ENCODE data around the gene OR5M11.
"Not testable (repeated sequence)": the region's sequence is repeated elsewhere in the genome, so short reads cannot be mapped to it uniquely, and the experiment has no call there.

OR5M11 gene

DNA sequence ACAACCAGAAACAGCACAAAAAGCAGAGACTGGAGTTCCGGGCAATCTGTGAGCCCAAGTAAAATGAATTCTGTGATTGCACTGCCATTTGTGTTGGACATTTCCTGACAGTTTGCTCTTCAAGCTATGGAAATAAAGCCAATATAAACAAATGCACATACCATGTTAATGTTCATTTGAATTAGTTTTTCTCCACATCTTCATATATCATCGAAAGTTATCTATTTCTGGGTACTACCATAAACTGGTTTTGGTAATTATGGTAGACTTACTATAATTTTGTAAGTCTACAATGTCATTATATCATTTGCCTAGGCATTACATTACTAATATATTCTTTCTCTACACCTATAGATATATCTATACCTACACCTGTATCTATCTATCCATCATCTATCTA lies at the start of gene OR5M11:
Gene OR5M11 (minus strand): TSS at position 101 of the 400 bp plus-strand sequence. CDS start 0 bp downstream, at position 101.
- Mint-ChIP-seq H3K4me1 (ENCODE audit: low read depth) (no peaks in the 10 kb centered on the region), H3K36me3 (ENCODE audit: low read depth) (no peaks in the 10 kb centered on the region), H3K4me3 (no peak within 1 kb of the TSS), H3K27ac (no peak within 1 kb of the TSS), H3K9me3 (peaks cover 29% of the 10 kb centered on the region), H3K27me3 (no peaks in the 10 kb centered on the region)

DNA sequence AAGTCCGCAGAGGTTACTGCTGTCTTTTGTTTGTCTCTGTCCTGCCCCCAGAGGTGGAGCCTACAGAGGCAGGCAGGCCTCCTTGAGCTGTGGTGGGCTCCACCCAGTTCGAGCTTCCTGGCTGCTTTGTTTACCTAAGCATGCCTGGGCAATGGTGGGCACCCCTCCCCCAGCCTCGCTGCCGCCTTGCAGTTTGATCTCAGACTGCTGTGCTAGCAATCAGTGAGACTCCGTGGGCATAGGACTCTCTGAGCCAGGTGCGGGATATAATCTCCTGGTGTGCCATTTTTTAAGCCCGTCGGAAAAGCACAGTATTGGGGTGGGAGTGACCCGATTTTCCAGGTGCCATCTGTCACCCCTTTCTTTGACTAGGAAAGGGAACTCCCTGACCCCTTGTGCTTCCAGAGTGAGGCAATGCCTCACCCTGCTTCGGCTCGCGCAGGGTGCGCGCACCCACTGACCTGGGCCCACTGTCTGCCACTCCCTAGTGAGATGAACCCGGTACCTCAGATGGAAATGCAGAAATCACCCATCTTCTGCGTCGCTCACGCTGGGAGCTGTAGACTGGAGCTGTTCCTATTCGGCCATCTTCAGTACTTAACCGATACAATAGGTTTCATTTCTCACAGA lies 49.1 kb upstream of the OR5M11 start:
- H3K36me3 Mint-ChIP-seq (ENCODE audit: low read depth); H3K4me3 Mint-ChIP-seq: not testable (repeated sequence)

DNA sequence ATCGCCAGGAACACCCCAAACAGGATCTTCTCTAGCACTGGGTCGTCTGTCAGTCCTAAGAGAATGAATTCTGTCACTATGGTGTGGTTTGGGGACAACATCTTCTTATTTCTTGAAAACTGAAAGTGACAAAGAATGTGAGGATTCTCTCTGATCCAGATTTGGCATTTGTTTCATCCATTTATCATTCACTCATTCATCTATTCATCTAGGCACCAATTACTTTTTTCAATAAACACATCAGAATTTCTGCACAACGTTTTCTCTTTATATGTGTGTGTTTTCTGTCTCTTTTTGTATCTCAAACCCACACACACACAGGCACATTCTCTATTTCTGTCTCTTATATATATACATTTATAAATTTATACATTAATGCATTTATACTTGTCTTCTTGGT lies 34.6 kb upstream of the OR5M11 start, which contains the start of gene OR5M10:
Gene OR5M10 (minus strand): TSS at position 101 of the 400 bp plus-strand sequence. CDS start 0 bp downstream, at position 101.
- H3K27ac Mint-ChIP-seq, result no peak within 1 kb of the TSS
- H3K36me3 Mint-ChIP-seq (ENCODE audit: low read depth), result no peaks in the 10 kb centered on the region
- H3K9me3 Mint-ChIP-seq, result peaks cover 7% of the 10 kb centered on the region
- no peaks in the 10 kb centered on the region for H3K27me3 Mint-ChIP-seq
- no peak within 1 kb of the TSS for H3K4me3 Mint-ChIP-seq
- H3K4me1 Mint-ChIP-seq (ENCODE audit: low read depth), result no peaks in the 10 kb centered on the region

More for the DNA sequence above, 49.1 kb upstream of the OR5M11 start:
- H3K4me1 Mint-ChIP-seq (ENCODE audit: low read depth); H3K9me3 Mint-ChIP-seq; H3K27ac Mint-ChIP-seq; H3K27me3 Mint-ChIP-seq: not testable (repeated sequence)

DNA sequence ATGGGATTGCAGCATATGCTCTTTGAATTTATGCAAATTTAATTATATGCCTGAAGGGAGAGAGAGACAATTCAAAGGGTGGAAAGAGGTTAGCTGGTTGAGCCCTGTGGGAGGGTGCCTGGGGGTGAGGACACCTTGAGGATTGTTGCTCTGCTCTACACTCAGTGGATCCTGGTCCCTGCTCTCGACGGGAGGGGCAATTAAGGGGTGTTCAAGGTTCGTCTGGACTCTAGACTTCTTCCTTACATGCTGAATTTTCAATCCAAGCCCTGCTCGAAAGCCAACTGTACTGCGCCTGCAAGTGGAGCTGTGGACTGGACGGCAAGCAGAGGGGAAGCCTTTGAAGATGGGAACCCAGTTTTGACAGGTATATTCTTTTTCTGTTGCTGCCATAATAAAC lies 15.5 kb upstream of the OR5M11 start:
- Mint-ChIP-seq H3K27ac (no peak overlapping the region), H3K4me3 (no peak overlapping the region), H3K27me3 (no peaks in the 10 kb centered on the region), H3K36me3 (ENCODE audit: low read depth) (no peaks in the 10 kb centered on the region), H3K9me3 (peaks cover 24% of the 10 kb centered on the region), H3K4me1 (ENCODE audit: low read depth) (no peaks in the 10 kb centered on the region)

DNA sequence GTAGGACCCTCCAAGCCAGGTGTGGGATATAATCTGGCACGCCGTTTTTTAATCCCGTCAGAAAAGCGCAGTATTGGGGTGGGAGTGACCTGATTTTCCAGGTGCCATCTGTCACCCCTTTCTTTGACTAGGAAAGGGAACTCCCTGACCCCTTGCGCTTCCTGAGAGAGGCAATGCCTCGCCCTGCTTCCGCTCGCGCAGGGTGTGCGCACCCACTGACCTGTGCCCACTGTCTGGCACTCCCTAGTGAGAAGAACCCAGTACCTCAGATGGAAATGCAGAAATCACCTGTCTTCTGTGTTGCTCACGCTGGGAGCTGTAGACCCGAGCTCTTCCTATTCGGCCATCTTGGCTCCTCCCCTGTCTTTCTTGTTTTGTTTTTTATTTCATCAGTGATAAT lies 11.6 kb upstream of the OR5M11 start:
- H3K36me3 Mint-ChIP-seq (ENCODE audit: low read depth); H3K4me3 Mint-ChIP-seq; H3K27me3 Mint-ChIP-seq; H3K27ac Mint-ChIP-seq; H3K4me1 Mint-ChIP-seq (ENCODE audit: low read depth): not testable (repeated sequence)
- peaks cover 13% of the 10 kb centered on the region for H3K9me3 Mint-ChIP-seq

DNA sequence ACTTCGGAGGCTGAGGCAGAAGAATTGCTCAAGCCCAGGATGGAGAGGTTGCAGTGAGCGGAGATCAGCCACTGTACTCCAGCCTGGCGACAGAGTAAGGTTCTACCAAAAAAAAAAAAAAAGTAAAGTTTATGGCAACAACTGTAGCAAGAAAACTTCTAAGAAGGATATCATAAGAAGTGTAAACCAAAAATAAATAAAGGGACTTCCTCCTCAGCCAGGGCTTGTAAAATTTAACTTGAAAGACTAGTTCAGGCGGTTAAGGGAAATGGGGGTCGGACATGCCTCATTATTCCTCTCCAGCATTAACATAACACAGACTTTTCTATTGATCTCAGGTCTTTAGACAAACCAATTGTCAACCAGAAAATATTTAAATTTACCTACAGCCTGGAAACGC lies 2.5 kb upstream of the OR5M11 start:
- Mint-ChIP-seq H3K4me1 (ENCODE audit: low read depth) (no peaks in the 10 kb centered on the region), H3K9me3 (peaks cover 26% of the 10 kb centered on the region), H3K4me3 (no peak overlapping the region), H3K36me3 (ENCODE audit: low read depth) (no peaks in the 10 kb centered on the region), H3K27ac (no peak overlapping the region), H3K27me3 (no peaks in the 10 kb centered on the region)

DNA sequence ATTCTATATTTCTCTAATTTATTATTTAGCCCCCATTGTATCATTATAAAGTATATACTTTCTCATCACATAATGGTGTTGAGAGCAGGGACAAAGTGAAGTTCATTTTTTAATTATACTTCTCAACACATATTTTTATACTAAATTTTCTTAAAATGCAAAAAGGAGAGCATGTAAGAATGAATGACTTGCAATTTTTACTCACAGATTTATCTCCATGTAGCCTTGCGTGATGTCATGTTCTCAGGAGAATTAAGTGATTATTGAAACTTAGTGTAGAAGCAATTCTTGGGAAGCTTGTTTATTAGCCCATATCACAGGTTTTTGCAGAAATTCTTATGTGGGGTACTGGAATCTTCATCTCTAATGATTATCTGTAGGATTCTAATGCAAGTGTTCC lies 682 bp upstream of the OR5M11 start:
- Mint-ChIP-seq H3K27ac (no peak overlapping the region), H3K36me3 (ENCODE audit: low read depth) (no peaks in the 10 kb centered on the region), H3K4me3 (no peak overlapping the region), H3K27me3 (no peaks in the 10 kb centered on the region), H3K9me3 (peaks cover 29% of the 10 kb centered on the region), H3K4me1 (ENCODE audit: low read depth) (no peaks in the 10 kb centered on the region)

DNA sequence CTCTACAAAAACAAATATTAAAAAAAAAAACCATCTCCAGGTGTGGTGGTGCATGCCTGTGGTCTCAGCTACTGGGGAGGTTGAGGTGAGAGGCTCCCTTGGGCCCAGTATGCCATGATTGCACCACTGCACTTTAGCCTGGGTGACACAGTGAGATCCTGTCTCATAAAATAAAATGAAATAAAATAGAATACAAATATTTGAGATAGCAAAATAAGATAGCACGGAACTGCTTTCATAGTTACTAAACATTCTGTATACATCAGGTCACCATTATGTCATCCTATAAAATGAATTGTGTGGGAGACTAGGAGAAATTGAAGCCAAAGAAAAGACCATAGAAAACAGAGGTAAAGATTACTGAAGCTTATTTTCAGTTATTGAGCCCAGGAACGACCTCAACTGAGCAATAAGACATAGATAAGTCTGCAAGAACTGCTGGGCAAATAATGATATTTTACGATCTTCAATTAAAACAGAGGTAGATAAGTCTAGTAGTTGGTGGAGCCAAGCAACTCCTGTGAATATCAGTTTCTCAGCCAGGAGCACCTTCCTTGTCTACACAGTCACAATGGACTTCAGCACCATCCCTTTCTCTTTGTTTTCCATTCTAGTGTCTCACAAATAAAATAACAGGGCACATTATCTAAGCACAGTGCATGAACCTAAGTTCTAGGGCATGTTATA lies 9.9 kb downstream of the OR5M11 start:
- H3K27me3 Mint-ChIP-seq, result no peaks in the 10 kb centered on the region
- H3K4me3 Mint-ChIP-seq, result no peak overlapping the region
- H3K36me3 Mint-ChIP-seq (ENCODE audit: low read depth), result no peaks in the 10 kb centered on the region
- H3K27ac Mint-ChIP-seq, result no peak overlapping the region
- peaks cover 7% of the 10 kb centered on the region for H3K9me3 Mint-ChIP-seq
- no peaks in the 10 kb centered on the region for H3K4me1 Mint-ChIP-seq (ENCODE audit: low read depth)

DNA sequence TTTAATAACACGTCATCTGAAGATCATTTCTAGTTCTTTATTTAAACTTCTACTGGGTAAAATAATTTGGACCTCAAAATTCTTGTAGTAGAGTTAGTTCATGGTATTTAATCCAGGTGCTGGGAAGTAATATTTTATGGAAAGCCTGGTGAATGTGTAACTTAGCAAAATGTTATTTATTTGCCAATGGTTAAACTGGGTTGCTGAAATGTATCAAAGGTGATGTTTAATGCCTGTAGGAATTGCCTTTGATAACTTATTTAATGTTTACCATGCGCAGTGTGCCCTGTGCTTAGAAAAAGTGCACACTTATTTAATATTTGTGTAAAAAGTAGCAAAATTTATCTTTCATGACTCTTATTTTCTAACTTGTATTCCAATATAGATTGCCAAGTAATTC lies 11.2 kb downstream of the OR5M11 start:
- no peak overlapping the region for H3K27ac Mint-ChIP-seq
- no peaks in the 10 kb centered on the region for H3K27me3 Mint-ChIP-seq
- peaks cover 7% of the 10 kb centered on the region for H3K9me3 Mint-ChIP-seq
- H3K4me3 Mint-ChIP-seq, result no peak overlapping the region
- no peaks in the 10 kb centered on the region for H3K36me3 Mint-ChIP-seq (ENCODE audit: low read depth)
- no peaks in the 10 kb centered on the region for H3K4me1 Mint-ChIP-seq (ENCODE audit: low read depth)

DNA sequence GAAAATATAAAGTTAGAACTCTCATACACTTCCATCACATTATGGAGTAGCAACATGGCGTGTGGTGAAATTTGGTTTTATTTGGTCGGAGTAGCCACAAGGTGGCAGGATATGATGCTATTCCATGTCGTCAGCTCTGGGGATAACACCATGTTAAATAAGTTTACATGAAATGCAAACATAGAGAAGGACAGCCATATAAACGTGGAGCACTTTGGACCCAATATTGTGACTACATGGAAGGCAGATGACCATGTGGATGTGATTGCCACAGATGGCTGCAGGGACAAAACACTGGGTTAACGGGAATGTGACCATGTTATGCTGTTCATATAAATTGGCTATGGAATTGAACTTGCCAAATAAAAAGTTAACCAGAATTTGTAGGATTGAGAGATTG lies 21.0 kb downstream of the OR5M11 start:
- H3K4me1 Mint-ChIP-seq (ENCODE audit: low read depth), result no peaks in the 10 kb centered on the region
- H3K36me3 Mint-ChIP-seq (ENCODE audit: low read depth), result no peaks in the 10 kb centered on the region
- no peak overlapping the region for H3K4me3 Mint-ChIP-seq
- H3K27ac Mint-ChIP-seq, result no peak overlapping the region
- H3K27me3 Mint-ChIP-seq, result no peaks in the 10 kb centered on the region
- H3K9me3 Mint-ChIP-seq, result peaks cover 11% of the 10 kb centered on the region

DNA sequence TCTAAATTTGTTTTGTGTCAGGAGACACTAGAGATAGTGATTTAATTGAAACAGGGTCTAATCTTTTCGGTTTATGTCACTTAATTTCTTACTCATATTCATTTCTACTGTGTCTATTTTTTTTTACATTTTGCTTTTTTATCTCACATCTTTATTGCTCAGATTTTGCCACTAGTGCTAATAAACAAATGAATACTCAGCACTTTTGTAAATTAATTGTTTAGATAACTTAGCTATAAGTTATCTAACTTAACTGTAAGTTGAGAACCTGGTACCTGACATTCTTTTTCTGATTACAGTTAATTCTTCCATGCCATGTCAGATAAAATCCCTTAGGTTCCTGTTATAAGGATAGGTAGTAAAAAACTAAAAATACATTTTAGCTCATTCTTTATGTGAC lies 29.8 kb downstream of the OR5M11 start:
- Mint-ChIP-seq H3K27ac (no peak overlapping the region), H3K4me3 (no peak overlapping the region), H3K27me3 (no peaks in the 10 kb centered on the region), H3K4me1 (ENCODE audit: low read depth) (no peaks in the 10 kb centered on the region), H3K9me3 (peaks cover 8% of the 10 kb centered on the region), H3K36me3 (ENCODE audit: low read depth) (no peaks in the 10 kb centered on the region)

DNA sequence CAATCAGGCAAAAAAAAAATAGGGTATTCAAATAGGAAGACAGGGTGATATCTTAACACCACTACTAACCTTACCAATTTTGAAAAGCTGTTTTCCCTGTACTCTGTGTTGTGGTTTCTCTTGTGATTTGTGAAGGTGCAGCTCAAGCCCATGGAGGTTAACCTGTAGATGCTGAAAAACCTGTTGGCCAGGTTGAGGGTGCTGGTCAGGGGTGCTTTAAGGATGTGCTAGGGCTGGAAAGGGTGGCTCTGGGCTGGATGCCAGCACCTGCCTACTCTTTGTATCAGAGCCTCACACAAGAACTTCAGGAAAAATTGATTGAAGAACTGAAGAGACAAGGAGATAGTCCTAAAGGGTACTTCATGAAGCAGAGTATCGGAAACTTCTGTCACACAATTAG lies 33.6 kb downstream of the OR5M11 start:
- Mint-ChIP-seq H3K27ac (no peak overlapping the region), H3K27me3 (no peaks in the 10 kb centered on the region), H3K9me3 (peaks cover 5% of the 10 kb centered on the region)

DNA sequence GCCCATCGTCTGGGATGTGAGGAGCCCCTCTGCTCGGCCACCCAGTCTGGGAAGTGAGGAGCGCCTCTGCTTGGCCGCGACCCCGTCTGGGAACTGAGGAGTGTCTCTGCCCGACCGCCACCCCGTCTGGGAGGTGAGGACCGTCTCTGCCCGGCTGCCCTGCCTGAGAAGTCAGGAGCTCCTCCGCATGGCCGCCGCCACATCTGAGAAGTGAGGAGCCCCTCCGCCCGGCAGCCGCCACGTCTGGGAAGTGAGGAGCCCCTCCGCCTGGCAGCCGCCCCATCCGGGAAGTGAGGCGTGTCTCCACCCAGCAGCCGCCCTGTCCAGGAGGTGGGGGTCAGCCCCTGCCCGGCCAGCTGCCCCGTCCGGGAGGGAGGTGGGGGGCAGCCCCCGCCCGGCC lies 46.0 kb downstream of the OR5M11 start:
- no peaks in the 10 kb centered on the region for H3K4me1 Mint-ChIP-seq (ENCODE audit: low read depth)
- H3K4me3 Mint-ChIP-seq, result no peak overlapping the region

More for the DNA sequence above, 33.6 kb downstream of the OR5M11 start:
- Mint-ChIP-seq H3K4me3 (no peak overlapping the region), H3K36me3 (ENCODE audit: low read depth) (no peaks in the 10 kb centered on the region), H3K4me1 (ENCODE audit: low read depth) (no peaks in the 10 kb centered on the region)

DNA sequence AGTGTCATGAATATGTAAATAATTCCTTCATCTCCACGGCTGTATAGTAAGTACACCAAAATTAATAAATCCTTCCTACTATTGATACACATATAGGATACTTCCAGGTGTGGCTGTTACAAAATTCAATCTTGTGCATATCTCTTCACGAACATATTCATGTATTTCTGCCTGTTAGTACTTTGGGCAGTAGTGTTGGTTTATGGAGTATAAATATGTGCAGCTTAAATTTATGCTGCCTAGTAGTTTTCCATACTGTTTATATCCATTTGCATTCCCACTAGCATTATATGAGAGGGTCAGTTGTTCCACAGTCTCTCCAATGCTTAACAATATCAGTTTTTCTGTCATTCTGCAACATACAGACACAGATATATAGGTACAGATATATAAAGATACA lies 47.9 kb downstream of the OR5M11 start:
- H3K4me1 Mint-ChIP-seq (ENCODE audit: low read depth), result no peaks in the 10 kb centered on the region
- no peaks in the 10 kb centered on the region for H3K36me3 Mint-ChIP-seq (ENCODE audit: low read depth)
- H3K9me3 Mint-ChIP-seq, result peaks cover 5% of the 10 kb centered on the region
- H3K27ac Mint-ChIP-seq, result no peak overlapping the region
- no peaks in the 10 kb centered on the region for H3K27me3 Mint-ChIP-seq
- H3K4me3 Mint-ChIP-seq, result no peak overlapping the region

More for the DNA sequence above, 46.0 kb downstream of the OR5M11 start:
- H3K9me3 Mint-ChIP-seq, result peaks cover 5% of the 10 kb centered on the region
- H3K27ac Mint-ChIP-seq, result no peak overlapping the region
- no peaks in the 10 kb centered on the region for H3K27me3 Mint-ChIP-seq
- H3K36me3 Mint-ChIP-seq (ENCODE audit: low read depth), result no peaks in the 10 kb centered on the region

Data from stimulated activated naive CD8-positive, alpha-beta T cell treated with anti-CD3 and anti-CD28 coated beads, Interleukin-15, Interleukin-2, amounts not matched to agents 100 ng/mL and 50 ng/mL, for 24 hours (primary cell).